Fibroblast of lung (primary cell): ENCODE results near the gene MAP7. TPM values are rescaled to one million over a fixed set of nuclear protein-coding genes. Genes with fewer than 3 reads are reported as not detected.

ENCODE experiments used
- DNase-seq, 2 donors: peaks; one replicate each; pipeline versions ENCODE4 v3.0.0 to v3.0.0-alpha.2; 2010; ENCODE audit warnings: low read depth in 2 of 2
- H2AFZ ChIP-seq: 2 replicates; pipeline ENCODE4 v1.5.1; 2012; ENCODE audit warnings: low read length, control low read depth, inconsistent platforms
- H3K27ac ChIP-seq: 2 replicates; pipeline ENCODE4 v1.5.1; 2011; ENCODE audit warnings: low read length, control low read depth; ENCODE audit not compliant: insufficient read depth
- H3K27me3 ChIP-seq: 2 replicates; pipeline ENCODE4 v1.5.1; 2011; ENCODE audit warnings: mild to moderate bottlenecking, low read length; ENCODE audit not compliant: control insufficient read depth, insufficient read depth
- H3K36me3 ChIP-seq: 2 replicates; pipeline ENCODE4 v1.5.1; 2011; ENCODE audit warnings: low read length; ENCODE audit not compliant: control insufficient read depth, insufficient read depth
- H3K4me1 ChIP-seq: 2 replicates; pipeline ENCODE4 v1.5.1; 2011; ENCODE audit warnings: low read length; ENCODE audit not compliant: control insufficient read depth, insufficient read depth; ENCODE audit errors: extremely low read depth
- H3K4me2 ChIP-seq: 2 replicates; pipeline ENCODE4 v1.5.1; 2011; ENCODE audit warnings: low read length, control low read depth; ENCODE audit not compliant: insufficient read depth; ENCODE audit errors: extremely low read depth
- H3K4me3 ChIP-seq, 4 experiments: fragments of 200-600 bp in 1 of 4; sonication (generic) in 1 of 4; replicated peaks in 1 of 4; 2 replicates each; pipeline ENCODE4 v1.5.1; 2011 to 2016; ENCODE audit warnings: low read length in 4 of 4, low read depth in 3 of 4, mild to moderate bottlenecking in 3 of 4, control low read depth in 2 of 4, inconsistent platforms in 1 of 4, mixed read lengths in 1 of 4; ENCODE audit not compliant: insufficient read depth in 1 of 4; ENCODE audit errors: control extremely low read depth in 1 of 4
- H3K79me2 ChIP-seq: 2 replicates; pipeline ENCODE4 v1.5.1; 2012; ENCODE audit warnings: mild to moderate bottlenecking, low read length, inconsistent platforms; ENCODE audit not compliant: control insufficient read depth, insufficient read depth
- H3K9ac ChIP-seq: 2 replicates; pipeline ENCODE4 v1.5.1; 2011; ENCODE audit warnings: mild to moderate bottlenecking, low read length, control low read depth; ENCODE audit not compliant: insufficient read depth
- H3K9me3 ChIP-seq: 2 replicates; pipeline ENCODE4 v1.5.1; 2012; ENCODE audit warnings: low read depth, low read length; ENCODE audit not compliant: control insufficient read depth, insufficient read depth
- H4K20me1 ChIP-seq: 2 replicates; pipeline ENCODE4 v1.5.1; 2011; ENCODE audit warnings: low read length; ENCODE audit not compliant: control insufficient read depth, insufficient read depth; ENCODE audit errors: extremely low read depth
- EZH2 ChIP-seq: IDR thresholded peaks from 2 replicates; pipeline ENCODE4 v1.5.1; 2012; ENCODE audit warnings: low read length, control low read depth, mild to moderate bottlenecking; ENCODE audit errors: missing control alignments
- polyA plus RNA-seq, 2 donors: library from polyadenylated mRNA; depleted of rRNA in 1 of 2; stranded (reverse) in 1 of 2; unstranded in 1 of 2; fragments of >200 nt; gene quantifications; 2 replicates each; pipeline ENCODE4 v1.2.1, GENCODE V29; 2011 to 2012; ENCODE audit warnings: missing spikeins in 1 of 2
- total RNA-seq: library from RNA; depleted of rRNA; stranded (reverse); fragments of >200 nt; gene quantifications from 2 replicates; pipeline ENCODE4 v1.2.1, GENCODE V29; 2014
- TF ChIP-seq, protein P1 (sequence below), 2 donors: IDR thresholded peaks in 1 of 2; conservative IDR thresholded peaks in 1 of 2; 1 replicate in 1 of 2; 2 replicates in 1 of 2; pipeline ENCODE4 v1.5.1; 2011 to 2012; ENCODE audit warnings: low read length in 2 of 2, control low read depth in 1 of 2, inconsistent platforms in 1 of 2, low read depth in 1 of 2, mild to moderate bottlenecking in 1 of 2

Gene MAP7
- total and polyA plus RNA-seq, 2 donors (not counting 1 experiment from before 2014, with no cell fraction given) = 0.40 to 1.5 TPM

DNA sequence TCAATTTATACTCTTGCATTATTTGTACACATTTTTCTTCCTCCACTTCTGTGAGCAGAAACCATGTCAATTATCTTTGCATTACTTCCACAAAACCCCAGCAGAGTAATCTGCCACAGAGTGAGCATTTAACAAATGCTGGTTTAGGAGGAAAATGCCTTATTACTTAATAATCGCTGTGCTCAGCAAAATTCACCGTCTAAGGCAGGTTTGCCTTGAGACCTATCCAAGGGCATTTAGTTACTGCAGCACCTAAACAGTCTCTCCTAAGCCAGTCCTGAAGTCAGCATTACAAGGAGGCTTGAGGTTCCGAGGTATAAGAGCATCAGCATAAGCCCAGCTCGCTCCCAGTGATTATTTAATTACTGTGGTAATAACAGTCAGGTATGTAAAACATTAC lies 28.3 kb downstream of the MAP7 start:
- Histone ChIP-seq H3K4me1 (no peaks in the 10 kb centered on the region), H4K20me1 (no peaks in the 10 kb centered on the region), H3K36me3 (no peaks in the 10 kb centered on the region), H3K9ac (no peak overlapping the region), H3K9me3 (no peaks in the 10 kb centered on the region), H3K4me3 (no peak overlapping the region), H3K4me2 (no peak overlapping the region), H3K79me2 (no peaks in the 10 kb centered on the region), H3K27ac (no peak overlapping the region), H2AFZ (no peak overlapping the region), H3K27me3 (no peaks in the 10 kb centered on the region)
- DNase-seq = no peak
- no peak for TF ChIP-seq EZH2
- TF ChIP-seq, protein P1, sequence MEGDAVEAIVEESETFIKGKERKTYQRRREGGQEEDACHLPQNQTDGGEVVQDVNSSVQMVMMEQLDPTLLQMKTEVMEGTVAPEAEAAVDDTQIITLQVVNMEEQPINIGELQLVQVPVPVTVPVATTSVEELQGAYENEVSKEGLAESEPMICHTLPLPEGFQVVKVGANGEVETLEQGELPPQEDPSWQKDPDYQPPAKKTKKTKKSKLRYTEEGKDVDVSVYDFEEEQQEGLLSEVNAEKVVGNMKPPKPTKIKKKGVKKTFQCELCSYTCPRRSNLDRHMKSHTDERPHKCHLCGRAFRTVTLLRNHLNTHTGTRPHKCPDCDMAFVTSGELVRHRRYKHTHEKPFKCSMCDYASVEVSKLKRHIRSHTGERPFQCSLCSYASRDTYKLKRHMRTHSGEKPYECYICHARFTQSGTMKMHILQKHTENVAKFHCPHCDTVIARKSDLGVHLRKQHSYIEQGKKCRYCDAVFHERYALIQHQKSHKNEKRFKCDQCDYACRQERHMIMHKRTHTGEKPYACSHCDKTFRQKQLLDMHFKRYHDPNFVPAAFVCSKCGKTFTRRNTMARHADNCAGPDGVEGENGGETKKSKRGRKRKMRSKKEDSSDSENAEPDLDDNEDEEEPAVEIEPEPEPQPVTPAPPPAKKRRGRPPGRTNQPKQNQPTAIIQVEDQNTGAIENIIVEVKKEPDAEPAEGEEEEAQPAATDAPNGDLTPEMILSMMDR (conservative IDR thresholded peaks at IDR 0.05 in 1 of 2, IDR thresholded peaks at IDR 0.05 in 1 of 2; ENCODE audit: low read depth in 1 of 2, low read length in 2 of 2) = no peak

DNA sequence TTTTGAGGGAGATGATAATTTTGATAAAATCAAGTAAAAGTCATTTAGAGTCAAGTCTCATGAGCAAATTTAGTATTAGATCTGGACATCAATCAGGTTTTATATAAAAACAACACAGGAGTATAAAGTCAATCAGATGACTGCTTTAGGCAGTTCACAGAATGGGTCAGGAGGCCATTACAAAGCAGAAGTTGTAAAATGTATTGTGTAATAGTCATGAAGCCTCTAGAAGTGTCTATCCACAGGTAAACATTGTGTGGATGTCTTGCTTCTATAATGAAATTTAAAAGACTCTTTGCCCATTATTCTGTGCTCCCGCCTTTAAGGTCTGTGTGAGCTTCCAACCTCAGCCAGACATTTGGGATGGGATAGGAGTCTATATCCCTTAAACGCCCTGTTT lies 28.8 kb downstream of the MAP7 start:
- TF ChIP-seq, protein P1 (conservative IDR thresholded peaks at IDR 0.05 in 1 of 2, IDR thresholded peaks at IDR 0.05 in 1 of 2; ENCODE audit: low read depth in 1 of 2, low read length in 2 of 2) = no peak
- no peak for TF ChIP-seq EZH2
- Histone ChIP-seq H3K27me3 (no peaks in the 10 kb centered on the region), H4K20me1 (no peaks in the 10 kb centered on the region), H3K9ac (no peak overlapping the region), H3K4me3 (no peak overlapping the region), H2AFZ (no peak overlapping the region), H3K4me1 (no peaks in the 10 kb centered on the region), H3K36me3 (no peaks in the 10 kb centered on the region), H3K27ac (no peak overlapping the region), H3K9me3 (no peaks in the 10 kb centered on the region), H3K4me2 (no peak overlapping the region), H3K79me2 (no peaks in the 10 kb centered on the region)
- no peak for DNase-seq

DNA sequence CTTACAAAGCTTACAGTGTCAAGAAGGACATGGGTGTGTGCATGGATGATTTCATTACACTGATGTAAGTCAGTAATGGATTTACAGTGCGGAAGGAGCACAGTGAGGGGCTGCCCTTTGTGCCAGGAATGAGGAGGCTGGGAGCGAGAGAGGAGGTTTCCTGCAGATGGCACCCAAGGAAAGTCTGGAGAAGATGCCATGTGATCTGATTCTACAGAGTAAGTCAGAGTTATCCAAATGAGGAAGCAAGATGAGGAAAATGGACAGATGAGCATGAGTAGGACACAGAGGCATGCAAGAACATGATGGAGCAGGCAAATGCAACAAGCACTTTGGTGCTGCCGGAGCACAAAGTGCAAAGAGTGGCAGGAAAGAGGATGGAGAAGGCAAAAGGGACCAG lies 29.7 kb downstream of the MAP7 start:
- no peaks in the 10 kb centered on the region for H3K79me2 ChIP-seq

More for the DNA sequence above, 29.7 kb downstream of the MAP7 start:
- Histone ChIP-seq H3K9ac (no peak overlapping the region), H3K9me3 (no peaks in the 10 kb centered on the region), H3K4me1 (no peaks in the 10 kb centered on the region), H3K27ac (no peak overlapping the region), H2AFZ (no peak overlapping the region), H3K36me3 (no peaks in the 10 kb centered on the region), H3K4me3 (no peak overlapping the region), H3K27me3 (no peaks in the 10 kb centered on the region), H4K20me1 (no peaks in the 10 kb centered on the region), H3K4me2 (no peak overlapping the region)
- DNase-seq = no peak
- TF ChIP-seq, protein P1 (conservative IDR thresholded peaks at IDR 0.05 in 1 of 2, IDR thresholded peaks at IDR 0.05 in 1 of 2; ENCODE audit: low read depth in 1 of 2, low read length in 2 of 2) = no peak
- TF ChIP-seq EZH2 = no peak
